Measurements from ENCODE around the gene TPCN2.

DNA sequence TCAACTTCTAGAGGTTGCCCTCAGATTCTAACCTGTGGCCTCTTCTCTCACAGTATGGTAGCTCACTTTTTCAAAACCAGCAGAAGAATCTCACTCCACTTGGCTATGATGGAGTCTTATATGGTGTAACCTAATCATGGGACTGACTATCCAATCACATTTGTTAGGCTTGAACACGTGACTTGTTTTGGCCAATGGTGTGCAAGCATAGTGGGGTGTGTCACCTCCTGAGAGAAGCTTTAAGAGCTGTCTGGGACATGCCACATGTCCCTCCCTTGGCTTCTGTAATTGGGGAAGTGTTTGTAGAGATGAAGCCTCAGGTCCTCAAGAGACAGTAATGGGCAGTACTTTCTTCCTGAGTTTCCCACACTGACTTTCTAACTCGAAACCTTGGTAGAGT lies 94.2 kb downstream of the TPCN2 start:
- TF ChIP-seq, protein P1, sequence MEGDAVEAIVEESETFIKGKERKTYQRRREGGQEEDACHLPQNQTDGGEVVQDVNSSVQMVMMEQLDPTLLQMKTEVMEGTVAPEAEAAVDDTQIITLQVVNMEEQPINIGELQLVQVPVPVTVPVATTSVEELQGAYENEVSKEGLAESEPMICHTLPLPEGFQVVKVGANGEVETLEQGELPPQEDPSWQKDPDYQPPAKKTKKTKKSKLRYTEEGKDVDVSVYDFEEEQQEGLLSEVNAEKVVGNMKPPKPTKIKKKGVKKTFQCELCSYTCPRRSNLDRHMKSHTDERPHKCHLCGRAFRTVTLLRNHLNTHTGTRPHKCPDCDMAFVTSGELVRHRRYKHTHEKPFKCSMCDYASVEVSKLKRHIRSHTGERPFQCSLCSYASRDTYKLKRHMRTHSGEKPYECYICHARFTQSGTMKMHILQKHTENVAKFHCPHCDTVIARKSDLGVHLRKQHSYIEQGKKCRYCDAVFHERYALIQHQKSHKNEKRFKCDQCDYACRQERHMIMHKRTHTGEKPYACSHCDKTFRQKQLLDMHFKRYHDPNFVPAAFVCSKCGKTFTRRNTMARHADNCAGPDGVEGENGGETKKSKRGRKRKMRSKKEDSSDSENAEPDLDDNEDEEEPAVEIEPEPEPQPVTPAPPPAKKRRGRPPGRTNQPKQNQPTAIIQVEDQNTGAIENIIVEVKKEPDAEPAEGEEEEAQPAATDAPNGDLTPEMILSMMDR (IDR thresholded peaks at IDR 0.05; ENCODE audit: control extremely low read depth in 1 of 3, insufficient read depth in 1 of 3, low read depth in 1 of 3, low read length in 3 of 3), result no peak
- TF ChIP-seq RBBP5 (IDR thresholded peaks at IDR 0.05; ENCODE audit: borderline replicate concordance, low read depth, low read length) (no peak), POLR2AphosphoS5 (IDR thresholded peaks at IDR 0.05; ENCODE audit: low read depth, low read length) (no peak), CHD1 (IDR thresholded peaks at IDR 0.05; ENCODE audit: low read depth, low read length) (no peak), POLR2A (IDR thresholded peaks at IDR 0.05; ENCODE audit: control extremely low read depth in 1 of 2, low read depth in 2 of 2, low read length in 2 of 2) (no peak), ASH2L (IDR thresholded peaks at IDR 0.05; ENCODE audit: low read length) (no peak), TEAD4 (IDR thresholded peaks at IDR 0.05; ENCODE audit: low read depth, low read length) (no peak), SIN3A (conservative IDR thresholded peaks at IDR 0.05 in 1 of 2, IDR thresholded peaks at IDR 0.05 in 1 of 2; ENCODE audit: low read depth in 1 of 2, low read length in 2 of 2) (no peak), TCF12 (IDR thresholded peaks at IDR 0.05; ENCODE audit: low read depth, low read length) (no peak), CHD2 (IDR thresholded peaks at IDR 0.05; ENCODE audit: low read length) (no peak), SIRT6 (IDR thresholded peaks at IDR 0.05; ENCODE audit: low read length) (no peak)
- TF ChIP-seq, protein P2, sequence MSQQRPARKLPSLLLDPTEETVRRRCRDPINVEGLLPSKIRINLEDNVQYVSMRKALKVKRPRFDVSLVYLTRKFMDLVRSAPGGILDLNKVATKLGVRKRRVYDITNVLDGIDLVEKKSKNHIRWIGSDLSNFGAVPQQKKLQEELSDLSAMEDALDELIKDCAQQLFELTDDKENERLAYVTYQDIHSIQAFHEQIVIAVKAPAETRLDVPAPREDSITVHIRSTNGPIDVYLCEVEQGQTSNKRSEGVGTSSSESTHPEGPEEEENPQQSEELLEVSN (IDR thresholded peaks at IDR 0.05), result no peak
